ENCODE data around the gene ZNF416. TPM values are rescaled to one million over a fixed set of nuclear protein-coding genes. Genes with fewer than 3 reads are reported as not detected.

Gene ZNF416
- total RNA-seq = 1 to 10 TPM; 4.2 to 4.6 TPM
- 1 to 10 TPM; 1.7 to 2.2 TPM for polyA plus RNA-seq
- long read RNA-seq, donor 1, transcript ZNF416-201 (4 exons, 2,561 nt) = major isoform, 5 of 17 reads
- long read RNA-seq, donor 1, partial matches to known transcripts = 12 of 17 reads
- long read RNA-seq, donor 1, other reads (novel, unspliced or antisense) = 0 of 17 reads
- long read RNA-seq, donor 2, partial matches to known transcripts = 6 of 7 reads
- long read RNA-seq, donor 2, other reads (novel, unspliced or antisense) = 0 of 7 reads
- long read RNA-seq, donor 3 = 0 reads
- long read RNA-seq, donor 4 = 0 reads
- long read RNA-seq, donor 5, partial matches to known transcripts = 5 of 8 reads
- long read RNA-seq, donor 5, other reads (novel, unspliced or antisense) = 0 of 8 reads

GRCh38 chr19:57578487-57579205, at the start of gene ZNF416:
Gene ZNF416 (minus strand): TSS chr19:57578911. CDS start chr19:57578704, 207 bp downstream.
- Histone ChIP-seq H3K36me3 (ENCODE audit: control insufficient read depth in 4 of 4, insufficient read depth in 4 of 4, low read length in 4 of 4) (peaks cover 20 to 45% (median 33%) of the 10 kb centered on the region in 4 donors), H3K9ac (ENCODE audit: insufficient read depth in 1 of 2, low read length in 2 of 2) (peak within 1 kb of the TSS; percentile 49 to 56), H3K4me1 (ENCODE audit: control insufficient read depth in 5 of 5, insufficient read depth in 5 of 5, low read length in 5 of 5) (peaks cover 0 to 19% (median 5%) of the 10 kb centered on the region in 5 donors), H3K4me3 (peak within 1 kb of the TSS; percentile 99), H3K9me3 (ENCODE audit: control insufficient read depth in 4 of 4, insufficient read depth in 3 of 4, low read length in 3 of 4) (peaks cover 0 to 58% (median 31%) of the 10 kb centered on the region in 4 donors), H3K27ac (ENCODE audit: low read depth in 1 of 2, low read length in 1 of 2) (peak within 1 kb of the TSS; percentile 48 to 77), H3K27me3 (ENCODE audit: control insufficient read depth in 3 of 3, insufficient read depth in 3 of 3, low read length in 2 of 3) (no peaks in the 10 kb centered on the region)
- no peak for TF ChIP-seq CTCF (IDR thresholded peaks at IDR 0.05; ENCODE audit: control extremely low read depth, extremely low read depth)
- 1% methylated on average over 62 of the region's 62 CpGs for WGBS, 2 donors
- ATAC-seq (ENCODE audit: insufficient read depth, low FRiP score) (peak; percentile 99), DNase-seq (peak; percentile 98 to 100 (median 99))

GRCh38 chr19:57623091-57623490, 44.4 kb upstream of the ZNF416 start:
- Histone ChIP-seq H3K4me3 (no peak overlapping the region), H3K27ac (ENCODE audit: low read depth in 1 of 2, low read length in 1 of 2) (no peak overlapping the region), H3K9me3 (ENCODE audit: control insufficient read depth in 4 of 4, insufficient read depth in 3 of 4, low read length in 3 of 4) (peaks cover 28 to 78% (median 55%) of the 10 kb centered on the region in 4 donors), H3K27me3 (ENCODE audit: control insufficient read depth in 3 of 3, insufficient read depth in 3 of 3, low read length in 2 of 3) (no peaks in the 10 kb centered on the region), H3K36me3 (ENCODE audit: control insufficient read depth in 4 of 4, insufficient read depth in 4 of 4, low read length in 4 of 4) (peaks cover 41 to 72% (median 54%) of the 10 kb centered on the region in 4 donors), H3K9ac (ENCODE audit: insufficient read depth in 1 of 2, low read length in 2 of 2) (no peak overlapping the region), H3K4me1 (ENCODE audit: control insufficient read depth in 5 of 5, insufficient read depth in 5 of 5, low read length in 5 of 5) (no peaks in the 10 kb centered on the region)
- no peak for ATAC-seq (ENCODE audit: insufficient read depth, low FRiP score)
- TF ChIP-seq CTCF (IDR thresholded peaks at IDR 0.05; ENCODE audit: control extremely low read depth, extremely low read depth) = no peak
- no peak for DNase-seq

- H3K9ac ChIP-seq (ENCODE audit: insufficient read depth in 1 of 2, low read length in 2 of 2) = no peak overlapping the region
- peaks cover 59 to 93% (median 72%) of the 10 kb centered on the region in 4 donors for H3K36me3 ChIP-seq (ENCODE audit: control insufficient read depth in 4 of 4, insufficient read depth in 4 of 4, low read length in 4 of 4)
- no peaks in the 10 kb centered on the region for H3K27me3 ChIP-seq (ENCODE audit: control insufficient read depth in 3 of 3, insufficient read depth in 3 of 3, low read length in 2 of 3)
- H3K9me3 ChIP-seq (ENCODE audit: control insufficient read depth in 4 of 4, insufficient read depth in 3 of 4, low read length in 3 of 4) = peaks cover 29 to 91% (median 74%) of the 10 kb centered on the region in 4 donors
- peaks cover 0 to 8% (median 0%) of the 10 kb centered on the region in 5 donors for H3K4me1 ChIP-seq (ENCODE audit: control insufficient read depth in 5 of 5, insufficient read depth in 5 of 5, low read length in 5 of 5)
- no peak overlapping the region for H3K4me3 ChIP-seq
- no peak for ATAC-seq (ENCODE audit: insufficient read depth, low FRiP score)
- H3K27ac ChIP-seq (ENCODE audit: low read depth in 1 of 2, low read length in 1 of 2) = no peak overlapping the region
- no peak for DNase-seq
- no peak for TF ChIP-seq CTCF (IDR thresholded peaks at IDR 0.05; ENCODE audit: control extremely low read depth, extremely low read depth)
- 98% methylated on average over 10 of the region's 10 CpGs for WGBS, 2 donors
Observed at GRCh38 chr19:57620673-57621348, 42.1 kb upstream of the ZNF416 start.
